Measurements from ENCODE around the gene HNRNPR. TPM values are rescaled to one million over a fixed set of nuclear protein-coding genes. Genes with fewer than 3 reads are reported as not detected.
"Not testable (repeated sequence)": the region's sequence is repeated elsewhere in the genome, so short reads cannot be mapped to it uniquely, and the experiment has no call there.

The HNRNPR gene
- total and polyA plus RNA-seq, 12 donors: 36.5 to 190 (median 89.7) TPM

- 81 to 100% (median 93%) methylated on average over 1 of the region's 1 CpG for whole genome bisulfite sequencing, 4 donors
- TF ChIP-seq, protein P1, sequence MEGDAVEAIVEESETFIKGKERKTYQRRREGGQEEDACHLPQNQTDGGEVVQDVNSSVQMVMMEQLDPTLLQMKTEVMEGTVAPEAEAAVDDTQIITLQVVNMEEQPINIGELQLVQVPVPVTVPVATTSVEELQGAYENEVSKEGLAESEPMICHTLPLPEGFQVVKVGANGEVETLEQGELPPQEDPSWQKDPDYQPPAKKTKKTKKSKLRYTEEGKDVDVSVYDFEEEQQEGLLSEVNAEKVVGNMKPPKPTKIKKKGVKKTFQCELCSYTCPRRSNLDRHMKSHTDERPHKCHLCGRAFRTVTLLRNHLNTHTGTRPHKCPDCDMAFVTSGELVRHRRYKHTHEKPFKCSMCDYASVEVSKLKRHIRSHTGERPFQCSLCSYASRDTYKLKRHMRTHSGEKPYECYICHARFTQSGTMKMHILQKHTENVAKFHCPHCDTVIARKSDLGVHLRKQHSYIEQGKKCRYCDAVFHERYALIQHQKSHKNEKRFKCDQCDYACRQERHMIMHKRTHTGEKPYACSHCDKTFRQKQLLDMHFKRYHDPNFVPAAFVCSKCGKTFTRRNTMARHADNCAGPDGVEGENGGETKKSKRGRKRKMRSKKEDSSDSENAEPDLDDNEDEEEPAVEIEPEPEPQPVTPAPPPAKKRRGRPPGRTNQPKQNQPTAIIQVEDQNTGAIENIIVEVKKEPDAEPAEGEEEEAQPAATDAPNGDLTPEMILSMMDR (IDR thresholded peaks at IDR 0.05): no peak
- no peak for TF ChIP-seq POLR2A (IDR thresholded peaks at IDR 0.05)
- Histone ChIP-seq H3K27ac (peak overlapping the region in 1 of 5 donors; percentile 31), H3K4me1 (replicated peaks in 1 of 2) (peaks cover 0 to 24% of the 10 kb centered on the region in 2 donors), H3K27me3 (no peaks in the 10 kb centered on the region), H3K9me3 (replicated peaks in 1 of 3) (no peaks in the 10 kb centered on the region), H3K36me3 (replicated peaks in 1 of 2) (peaks cover 0 to 90% of the 10 kb centered on the region in 2 donors), H3K4me3 (no peak overlapping the region)
- intact Hi-C loops (cut with DNase I): loop anchor here in 1 of 2 donors (10.0 kb wide), 1 partner anchor 74 kb away; no protein-coding TSS in a partner anchor
- no peak for DNase-seq
These were observed 13.2 kb downstream of the HNRNPR start for GRCh38 chr1:23330846-23331245.

GRCh38 chr1:23325393-23325792 is 18.7 kb downstream of the HNRNPR start:
- no peak overlapping the region for H3K27ac ChIP-seq
- peaks cover 0 to 27% of the 10 kb centered on the region in 2 donors for H3K4me1 ChIP-seq (replicated peaks in 1 of 2)
- no peaks in the 10 kb centered on the region for H3K27me3 ChIP-seq
- DNase-seq: no peak
- intact Hi-C loops (cut with DNase I): no loop called here
- WGBS, 4 donors: 80 to 94% (median 86%) methylated on average over 2 of the region's 2 CpGs
- H3K36me3 ChIP-seq (replicated peaks in 1 of 2): peaks cover 0 to 73% of the 10 kb centered on the region in 2 donors
- TF ChIP-seq, protein P1 (IDR thresholded peaks at IDR 0.05): no peak
- no peak for TF ChIP-seq POLR2A (IDR thresholded peaks at IDR 0.05)
- H3K9me3 ChIP-seq (replicated peaks in 1 of 3): no peaks in the 10 kb centered on the region
- H3K4me3 ChIP-seq: no peak overlapping the region

DNA sequence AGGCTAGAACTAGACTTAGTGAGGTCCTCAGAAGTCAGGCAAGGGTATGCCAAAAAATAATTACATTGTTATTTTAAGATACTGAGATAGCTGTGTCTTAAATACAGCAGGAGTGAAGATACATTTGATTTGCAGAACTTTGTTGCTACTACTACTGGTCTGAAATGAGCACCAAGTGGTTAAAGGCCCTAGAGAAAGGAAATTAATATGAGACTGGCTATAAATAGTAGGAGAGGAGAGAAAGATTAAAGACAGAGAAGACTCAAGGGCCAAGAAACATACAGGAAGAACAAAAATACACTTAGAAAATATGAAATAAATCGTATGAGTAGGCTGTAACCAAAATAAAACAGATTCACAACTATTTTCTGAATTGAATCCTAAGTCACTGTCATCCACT is 21.3 kb downstream of the HNRNPR start:
- Histone ChIP-seq H3K27me3 (no peaks in the 10 kb centered on the region), H3K36me3 (replicated peaks in 1 of 2) (peaks cover 0 to 71% of the 10 kb centered on the region in 2 donors), H3K4me1 (replicated peaks in 1 of 2) (peaks cover 0 to 12% of the 10 kb centered on the region in 2 donors), H3K27ac (no peak overlapping the region), H3K4me3 (no peak overlapping the region), H3K9me3 (replicated peaks in 1 of 3) (no peaks in the 10 kb centered on the region)
- no peak for DNase-seq
- TF ChIP-seq, protein P1 (IDR thresholded peaks at IDR 0.05): no peak
- no peak for TF ChIP-seq POLR2A (IDR thresholded peaks at IDR 0.05)
- intact Hi-C loops (cut with DNase I): no loop called here
- 33 to 56% (median 39%) methylated on average over 1 of the region's 1 CpG for WGBS, 4 donors

- WGBS, 4 donors: 88 to 96% (median 95%) methylated on average over 7 of the region's 7 CpGs
- H3K27me3 ChIP-seq; H3K4me1 ChIP-seq (replicated peaks in 1 of 2); H3K9me3 ChIP-seq (replicated peaks in 1 of 3); intact Hi-C loops (cut with DNase I); H3K4me3 ChIP-seq; DNase-seq; H3K27ac ChIP-seq: not testable (repeated sequence)
- peaks cover 0 to 35% of the 10 kb centered on the region in 2 donors for H3K36me3 ChIP-seq (replicated peaks in 1 of 2)
These were observed 33.8 kb downstream of the HNRNPR start for GRCh38 chr1:23310280-23310679.

DNA sequence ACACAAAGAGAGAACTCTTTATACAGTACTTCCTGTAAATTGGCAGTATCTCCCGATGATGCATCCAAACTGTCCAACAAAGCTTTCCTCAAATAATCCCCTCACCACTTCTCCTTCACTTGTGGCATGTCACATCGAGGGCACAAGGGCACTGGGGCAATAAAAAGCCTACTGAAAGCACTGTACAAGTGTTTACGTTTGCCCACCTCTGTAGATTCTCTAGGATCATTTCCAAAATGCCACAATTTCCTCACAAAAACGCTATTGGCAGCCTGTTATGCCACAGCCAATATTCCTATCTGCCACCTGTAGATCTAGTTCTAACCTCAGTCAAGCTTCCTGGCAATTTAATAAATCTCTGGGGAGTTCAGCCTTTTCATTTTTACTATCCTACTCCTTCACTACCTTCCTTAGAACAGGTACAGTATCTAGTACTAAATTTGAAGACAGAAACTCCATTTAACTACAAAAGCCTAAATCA is 39.9 kb downstream of the HNRNPR start:
- WGBS, 4 donors: 73 to 87% (median 81%) methylated on average over 4 of the region's 4 CpGs
- H3K4me1 ChIP-seq (replicated peaks in 1 of 2): no peaks in the 10 kb centered on the region
- intact Hi-C loops (cut with DNase I): no loop called here
- H3K4me3 ChIP-seq: no peak overlapping the region
- TF ChIP-seq, protein P1 (IDR thresholded peaks at IDR 0.05): no peak
- no peak for TF ChIP-seq POLR2A (IDR thresholded peaks at IDR 0.05)
- peaks cover 0 to 36% of the 10 kb centered on the region in 2 donors for H3K36me3 ChIP-seq (replicated peaks in 1 of 2)
- H3K9me3 ChIP-seq (replicated peaks in 1 of 3): no peaks in the 10 kb centered on the region
- no peak overlapping the region for H3K27ac ChIP-seq
- no peaks in the 10 kb centered on the region for H3K27me3 ChIP-seq
- DNase-seq: no peak
